Activated CD8-positive, alpha-beta memory T cell treated with anti-CD3 and anti-CD28 coated beads for 4 hours (primary cell): ENCODE measurements around the gene ACTN4.

Experiments used
- DNase-seq, 2 donors: peaks; one replicate each; pipeline ENCODE4 v3.0.0-alpha.2; 2020; ENCODE audit warnings: low read depth in 2 of 2

The ACTN4 gene

GRCh38 chr19:38660724-38661123, 13.3 kb downstream of the ACTN4 start:
- no peak for DNase-seq

- no peak for DNase-seq
Measured at GRCh38 chr19:38661136-38661535, 13.7 kb downstream of the ACTN4 start.

DNA sequence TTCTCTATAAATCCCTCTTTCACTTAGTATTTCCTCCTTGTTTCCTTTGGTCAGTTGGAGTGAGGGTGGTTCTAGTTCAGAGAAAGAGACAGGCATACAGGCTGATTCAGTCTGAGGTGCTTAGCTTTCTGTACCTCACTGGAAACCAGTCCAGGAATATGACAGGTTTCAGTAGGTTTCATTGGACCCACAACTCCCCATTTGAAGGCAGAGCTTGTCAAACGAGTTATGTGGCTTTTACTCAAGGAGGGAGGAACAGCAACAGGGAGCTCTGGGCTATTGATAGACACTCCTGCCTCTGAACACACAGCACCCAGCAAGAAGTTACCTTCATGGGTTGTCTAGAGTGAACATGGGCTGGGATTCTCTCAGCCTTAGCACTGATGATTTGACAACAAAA, 14.5 kb downstream of the ACTN4 start:
- no peak for DNase-seq

- DNase-seq, result no peak
Measured at GRCh38 chr19:38662537-38663155, 15.2 kb downstream of the ACTN4 start.

DNA sequence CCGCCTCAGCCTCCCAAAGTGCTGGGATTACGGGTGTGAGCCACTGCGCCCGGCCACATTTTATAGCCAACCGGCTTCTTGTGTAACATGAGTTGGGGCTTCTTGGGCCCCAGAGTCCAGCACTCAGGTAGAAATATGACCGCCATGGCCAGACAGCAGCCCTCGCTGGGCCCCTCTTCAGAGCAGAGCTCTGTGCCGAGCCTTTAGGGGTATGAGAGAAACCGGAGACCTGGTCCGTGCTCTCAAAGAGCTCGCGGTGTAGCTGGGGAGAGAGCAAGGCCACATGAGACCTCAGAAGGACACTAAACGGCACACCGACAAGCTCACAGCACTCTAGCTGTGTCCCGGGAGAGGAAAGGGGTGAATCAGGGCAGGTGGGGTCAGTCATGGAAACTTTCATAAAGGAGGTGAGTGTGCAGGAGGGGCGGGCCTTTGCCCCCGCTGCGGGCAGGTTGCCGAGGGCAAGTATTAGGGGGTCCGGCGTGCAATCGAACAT, 15.8 kb downstream of the ACTN4 start:
- no peak for DNase-seq

- no peak for DNase-seq
Measured at GRCh38 chr19:38663957-38664502, 16.6 kb downstream of the ACTN4 start.

GRCh38 chr19:38664503-38665211, 17.2 kb downstream of the ACTN4 start:
- no peak for DNase-seq

GRCh38 chr19:38665219-38665931, 17.9 kb downstream of the ACTN4 start:
- no peak for DNase-seq

GRCh38 chr19:38665950-38666662, 18.7 kb downstream of the ACTN4 start:
- DNase-seq, result no peak

DNA sequence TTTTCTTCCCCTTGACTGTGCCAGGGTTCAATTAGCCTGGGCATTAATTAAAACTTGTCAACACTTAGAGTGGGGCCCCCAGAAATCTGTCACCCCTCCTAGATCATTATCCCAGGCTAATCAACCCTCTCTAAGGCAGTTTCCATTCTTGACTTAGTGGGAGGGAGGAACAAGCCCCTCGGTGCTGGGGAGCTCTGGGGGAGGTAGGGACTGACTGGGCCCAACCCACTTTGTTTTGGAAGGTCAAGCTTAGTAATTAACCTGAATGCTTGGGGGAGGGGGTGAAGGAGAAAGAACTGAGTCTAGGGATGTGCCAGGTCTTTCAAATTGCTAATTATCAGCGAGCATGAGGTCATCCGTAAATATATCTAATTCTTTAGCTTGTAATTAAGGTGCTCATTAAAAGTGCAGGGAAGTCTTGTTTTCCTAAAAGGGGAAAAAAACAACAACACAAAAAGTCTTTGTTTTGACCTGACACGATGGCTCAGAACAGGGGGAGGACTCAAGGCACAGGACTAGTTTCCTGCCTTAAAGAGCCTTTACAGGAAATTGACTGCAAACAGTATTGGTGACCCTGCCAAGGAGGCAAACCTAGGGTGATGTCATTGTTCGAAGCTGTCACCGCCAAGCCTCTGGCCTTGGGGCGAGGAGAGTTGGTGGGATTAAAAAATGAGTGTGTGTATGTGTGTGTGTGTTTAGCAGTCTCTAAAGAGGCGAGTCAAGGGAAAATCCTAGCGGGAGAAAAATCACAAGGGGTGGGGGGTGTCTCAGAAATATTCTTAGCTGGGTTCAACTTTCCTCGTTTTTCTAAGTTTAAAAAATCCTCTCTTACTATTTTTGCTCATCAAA, 19.4 kb downstream of the ACTN4 start:
- DNase-seq, result no peak

DNA sequence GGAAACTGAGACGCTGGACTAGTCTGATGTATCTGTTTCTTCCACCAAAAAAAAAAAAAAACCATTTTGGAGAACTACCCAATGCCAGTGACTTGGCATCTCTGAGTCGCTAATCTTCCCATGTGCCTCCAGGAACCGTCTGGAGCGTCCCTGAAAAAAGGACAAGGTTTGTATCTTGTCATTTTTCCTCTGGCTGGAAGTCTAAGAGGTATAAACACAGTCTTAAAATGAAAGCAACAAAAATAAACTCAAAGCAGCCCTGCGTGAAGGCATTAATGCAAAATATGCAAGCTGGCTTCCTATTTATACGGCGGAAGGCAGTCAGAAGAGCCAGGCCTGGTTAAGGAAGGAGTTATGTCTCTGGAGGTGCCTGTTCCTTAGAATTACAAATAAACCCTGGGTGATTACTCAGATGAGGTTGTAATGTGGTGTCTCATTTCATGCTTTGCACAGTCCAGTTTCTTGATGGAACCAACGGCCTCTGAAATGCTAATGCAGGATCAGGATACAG, 20.3 kb downstream of the ACTN4 start:
- DNase-seq, result no peak

- DNase-seq, result no peak
Measured at GRCh38 chr19:38669552-38669951, 22.1 kb downstream of the ACTN4 start.

GRCh38 chr19:38670921-38671398, 23.5 kb downstream of the ACTN4 start:
- DNase-seq, result no peak

DNA sequence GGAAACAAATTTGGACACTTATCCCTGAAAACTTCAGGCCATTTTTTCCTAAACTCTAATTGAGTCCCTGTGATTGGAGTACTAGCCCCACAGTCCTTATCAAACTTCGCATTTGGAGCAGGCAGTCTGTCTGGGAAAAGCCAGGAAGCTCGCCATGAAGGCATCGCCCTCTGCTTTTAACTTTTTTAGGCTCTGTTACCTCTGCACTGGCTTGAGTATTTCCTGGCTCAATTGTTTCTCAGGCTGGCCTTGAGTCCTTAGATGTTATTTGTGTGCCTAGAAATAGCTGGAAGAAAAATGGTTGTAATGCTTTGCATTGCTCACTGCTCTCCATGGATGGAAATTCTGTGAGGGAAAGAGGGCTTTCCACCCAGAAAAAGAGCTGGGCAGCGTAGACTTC, 24.2 kb downstream of the ACTN4 start:
- DNase-seq, result no peak

DNA sequence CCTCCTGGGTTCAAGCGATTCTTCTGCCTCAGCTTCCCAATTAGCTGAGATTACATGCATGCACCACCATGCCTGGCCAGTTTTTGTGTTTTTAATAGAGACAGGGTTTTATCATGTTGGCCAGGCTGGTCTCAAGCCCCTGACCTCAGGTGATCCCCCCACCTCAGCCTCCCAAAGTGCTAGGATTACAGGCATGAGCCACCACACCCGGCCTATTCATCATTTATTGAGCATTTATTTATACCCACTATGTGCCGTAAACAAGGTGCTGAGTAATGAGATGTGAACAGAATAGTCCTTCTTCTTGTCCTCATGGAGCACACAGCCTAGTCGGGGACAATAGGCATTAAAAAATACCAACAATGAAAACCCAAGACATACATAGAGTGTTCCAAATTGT, 25.6 kb downstream of the ACTN4 start:
- DNase-seq, result no peak

GRCh38 chr19:38674388-38675171, 27.1 kb downstream of the ACTN4 start:
- DNase-seq, result no peak

GRCh38 chr19:38675611-38676010, 28.2 kb downstream of the ACTN4 start:
- DNase-seq, result no peak

- no peak for DNase-seq
Measured at GRCh38 chr19:38676023-38676877, 28.8 kb downstream of the ACTN4 start.
